Vagina (tissue), 2 donors: ENCODE results near the gene SGIP1.
"Not testable (repeated sequence)": the region's sequence is repeated elsewhere in the genome, so short reads cannot be mapped to it uniquely, and the experiment has no call there.

ENCODE experiments used
- POLR2A ChIP-seq, 2 donors: fragments of 450-650 bp; IDR thresholded peaks; one replicate each; pipeline ENCODE4 v1.6.1; 2017; ENCODE audit warnings: antibody characterized with exemption in 2 of 2, mild to moderate bottlenecking in 2 of 2, moderate library complexity in 2 of 2
- POLR2AphosphoS5 ChIP-seq, 2 donors: sonication (generic); formaldehyde crosslinking; IDR thresholded peaks; one replicate each; pipeline ENCODE4 v1.9.0; 2017; ENCODE audit warnings: antibody characterized with exemption in 2 of 2, mild to moderate bottlenecking in 2 of 2, low read depth in 1 of 2; ENCODE audit not compliant: insufficient read depth in 1 of 2

DNA sequence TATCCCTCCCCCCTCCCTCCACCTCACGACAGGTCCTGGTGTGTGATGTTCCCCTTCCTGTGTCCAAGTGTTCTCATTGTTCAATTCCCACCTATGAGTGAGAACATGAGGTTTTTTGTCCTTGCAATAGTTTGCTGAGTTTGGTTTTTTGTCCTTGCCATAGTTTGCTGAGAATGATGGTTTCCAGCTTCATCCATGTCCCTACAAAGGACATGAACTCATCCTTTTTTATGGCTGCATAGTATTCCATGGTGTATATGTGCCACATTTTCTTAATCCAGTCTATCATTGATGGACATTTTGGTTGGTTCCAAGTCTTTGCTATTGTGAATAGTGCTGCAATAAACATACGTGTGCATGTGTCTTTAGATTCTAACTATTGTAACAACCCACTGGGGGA, 261.9 kb downstream of the SGIP1 start:
- not testable (repeated sequence) for TF ChIP-seq POLR2AphosphoS5 (IDR thresholded peaks at IDR 0.05; ENCODE audit: insufficient read depth in 1 of 2, low read depth in 1 of 2); POLR2A (IDR thresholded peaks at IDR 0.05)
